ENCODE results near the gene ARSD.

DNA sequence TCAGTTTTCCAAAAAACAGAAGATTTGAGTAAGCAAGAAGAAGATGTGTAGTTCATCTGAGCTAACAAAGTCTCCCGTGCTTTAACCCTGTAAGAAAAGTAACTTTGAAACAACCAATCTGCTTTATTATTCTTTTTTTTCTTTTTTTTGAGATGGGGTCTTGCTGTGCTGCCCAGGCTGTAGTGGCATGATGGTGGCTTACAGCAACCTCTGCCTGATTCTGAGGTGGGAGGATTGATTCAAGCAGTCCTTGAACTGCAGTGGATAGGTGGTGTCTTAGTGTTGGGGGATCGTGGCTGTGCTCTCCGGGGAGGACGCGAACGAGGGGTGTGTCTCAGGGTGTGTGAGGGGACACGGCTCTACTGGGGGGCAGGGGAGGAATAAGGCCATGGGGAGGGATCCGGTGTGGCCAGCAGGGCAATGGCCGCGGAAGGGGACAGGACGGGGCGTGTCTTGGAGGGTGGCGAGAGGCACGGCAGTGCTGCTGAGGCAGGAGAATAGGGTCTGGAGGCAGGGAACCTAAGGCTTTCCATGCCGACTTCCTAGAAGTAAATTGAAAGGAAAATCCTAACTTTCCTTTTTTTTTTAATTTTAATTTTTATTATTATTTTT lies 2.4 kb downstream of the ARSD start:
- TF ChIP-seq CTCF (IDR thresholded peaks at IDR 0.05; ENCODE audit: low read length) (no peak), EZH2 (IDR thresholded peaks at IDR 0.05; ENCODE audit: borderline replicate concordance, low read length) (no peak)
